ENCODE measurements around the gene ANXA5. TPM values are rescaled to one million over a fixed set of nuclear protein-coding genes. Genes with fewer than 3 reads are reported as not detected.
A peak's percentile ranks its signal among the peaks of the same experiment; 100 is the strongest.

ANXA5 gene
- total and polyA plus RNA-seq, 12 donors, result 209 to 654 (median 401) TPM

DNA sequence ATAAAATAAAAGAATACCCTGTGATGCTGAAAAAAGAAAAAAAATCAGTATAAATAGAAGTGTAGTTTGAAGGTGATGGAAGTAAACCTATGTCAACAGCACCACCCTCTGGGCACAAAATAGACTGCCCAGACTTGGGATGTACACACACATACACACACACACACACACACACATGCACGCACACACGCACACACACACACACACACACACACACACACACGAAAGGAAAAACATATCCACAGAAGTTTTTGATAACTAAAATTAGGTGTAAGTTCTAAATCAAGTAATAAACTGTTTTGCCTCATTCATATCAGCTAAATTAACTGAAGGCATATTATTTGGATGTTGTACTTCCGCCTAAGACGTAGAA lies 40.5 kb downstream of the ANXA5 start:
- no peak for TF ChIP-seq POLR2A (IDR thresholded peaks at IDR 0.05)
- TF ChIP-seq, protein P1, sequence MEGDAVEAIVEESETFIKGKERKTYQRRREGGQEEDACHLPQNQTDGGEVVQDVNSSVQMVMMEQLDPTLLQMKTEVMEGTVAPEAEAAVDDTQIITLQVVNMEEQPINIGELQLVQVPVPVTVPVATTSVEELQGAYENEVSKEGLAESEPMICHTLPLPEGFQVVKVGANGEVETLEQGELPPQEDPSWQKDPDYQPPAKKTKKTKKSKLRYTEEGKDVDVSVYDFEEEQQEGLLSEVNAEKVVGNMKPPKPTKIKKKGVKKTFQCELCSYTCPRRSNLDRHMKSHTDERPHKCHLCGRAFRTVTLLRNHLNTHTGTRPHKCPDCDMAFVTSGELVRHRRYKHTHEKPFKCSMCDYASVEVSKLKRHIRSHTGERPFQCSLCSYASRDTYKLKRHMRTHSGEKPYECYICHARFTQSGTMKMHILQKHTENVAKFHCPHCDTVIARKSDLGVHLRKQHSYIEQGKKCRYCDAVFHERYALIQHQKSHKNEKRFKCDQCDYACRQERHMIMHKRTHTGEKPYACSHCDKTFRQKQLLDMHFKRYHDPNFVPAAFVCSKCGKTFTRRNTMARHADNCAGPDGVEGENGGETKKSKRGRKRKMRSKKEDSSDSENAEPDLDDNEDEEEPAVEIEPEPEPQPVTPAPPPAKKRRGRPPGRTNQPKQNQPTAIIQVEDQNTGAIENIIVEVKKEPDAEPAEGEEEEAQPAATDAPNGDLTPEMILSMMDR (IDR thresholded peaks at IDR 0.05), result peak; percentile 30 to 92 (median 51)
- 25 to 40% (median 29%) methylated on average over 4 to 5 of the region's 5 CpGs for WGBS, 4 donors
- DNase-seq, result peak; percentile 72 to 88 (median 75)
- H3K4me3 ChIP-seq, result no peak overlapping the region
- no peaks in the 10 kb centered on the region for H3K9me3 ChIP-seq (replicated peaks in 1 of 3)
- intact Hi-C loops (cut with DNase I), result loop anchor here (10.0 kb wide), 2 partner anchors 171 to 281 kb away; no protein-coding TSS in a partner anchor
- no peaks in the 10 kb centered on the region for H3K27me3 ChIP-seq
- H3K4me1 ChIP-seq (replicated peaks in 1 of 2), result peaks cover 0 to 12% of the 10 kb centered on the region in 2 donors
- no peaks in the 10 kb centered on the region for H3K36me3 ChIP-seq (replicated peaks in 1 of 2)
- H3K27ac ChIP-seq, result no peak overlapping the region

DNA sequence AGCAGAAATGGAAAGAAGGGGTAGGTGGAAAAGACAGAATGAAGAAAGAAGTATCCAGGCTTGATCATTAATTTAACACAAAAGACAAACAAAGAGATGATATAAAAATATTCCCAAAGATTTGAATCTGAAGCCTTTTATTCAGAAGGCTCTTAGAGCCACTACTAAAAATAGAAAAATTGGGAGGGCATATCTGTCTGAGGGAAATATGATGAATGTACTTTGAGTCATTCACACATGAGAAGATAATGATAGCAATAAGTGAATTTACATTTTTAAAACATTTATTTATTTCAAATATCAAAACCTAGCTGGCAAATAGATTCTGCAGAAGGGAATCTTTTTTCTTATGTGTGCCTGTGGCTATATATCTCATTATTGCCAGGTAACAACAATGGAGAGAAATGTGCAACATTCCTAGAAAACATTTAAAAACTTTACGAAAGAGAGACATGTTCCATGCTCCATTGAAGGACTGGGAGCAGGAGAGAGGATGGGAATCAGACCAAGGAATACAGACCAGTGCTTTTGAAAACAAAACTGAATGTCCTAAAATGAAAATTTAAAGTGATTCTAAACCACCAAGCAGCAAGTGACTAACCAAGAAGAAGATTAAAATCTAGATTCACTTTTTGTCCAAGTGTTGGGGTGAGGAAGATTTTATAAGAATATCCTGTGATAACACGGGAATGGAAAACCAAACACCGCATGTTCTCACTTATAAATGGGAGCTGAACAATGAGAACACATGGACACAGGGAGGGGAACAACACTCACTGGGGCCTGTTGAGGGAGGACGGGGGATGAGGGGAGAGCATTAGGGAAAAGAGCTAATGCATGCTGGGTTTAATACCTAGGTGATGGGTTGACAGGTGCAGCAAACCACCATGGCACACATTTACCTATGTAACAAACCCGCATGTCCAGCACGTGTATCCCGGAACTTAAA lies 41.2 kb downstream of the ANXA5 start:
- peaks cover 0 to 12% of the 10 kb centered on the region in 2 donors for H3K4me1 ChIP-seq (replicated peaks in 1 of 2)
- TF ChIP-seq, protein P1 (IDR thresholded peaks at IDR 0.05), result no peak
- TF ChIP-seq POLR2A (IDR thresholded peaks at IDR 0.05), result no peak
- intact Hi-C loops (cut with DNase I), result loop anchor here (10.0 kb wide), 2 partner anchors 171 to 281 kb away; no protein-coding TSS in a partner anchor
- DNase-seq, result no peak
- no peaks in the 10 kb centered on the region for H3K36me3 ChIP-seq (replicated peaks in 1 of 2)
- H3K9me3 ChIP-seq (replicated peaks in 1 of 3), result no peaks in the 10 kb centered on the region
- H3K27ac ChIP-seq, result no peak overlapping the region
- no peak overlapping the region for H3K4me3 ChIP-seq
- no peaks in the 10 kb centered on the region for H3K27me3 ChIP-seq
- WGBS, 4 donors, result 38 to 43% (median 41%) methylated on average over 7 of the region's 7 CpGs

DNA sequence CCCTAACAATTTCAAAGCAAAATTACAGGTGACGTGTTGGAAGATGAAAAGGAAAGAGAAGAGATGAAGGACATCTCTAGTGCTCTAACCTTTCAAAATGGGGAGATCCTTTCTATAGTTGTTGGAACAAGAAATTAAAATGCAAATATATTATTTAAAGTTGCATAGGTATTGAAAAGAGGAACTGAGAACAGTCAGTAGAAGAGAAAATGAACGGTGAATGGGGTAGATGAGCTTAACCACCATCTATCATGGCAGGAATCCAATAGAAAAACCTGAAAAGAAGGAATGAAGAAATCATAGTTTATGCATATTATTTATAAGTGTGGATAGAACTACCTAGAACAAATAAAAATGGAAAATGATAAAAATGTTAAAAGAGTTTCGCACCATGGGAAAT lies 42.0 kb downstream of the ANXA5 start:
- Histone ChIP-seq H3K27me3 (no peaks in the 10 kb centered on the region), H3K4me3 (no peak overlapping the region), H3K36me3 (replicated peaks in 1 of 2) (no peaks in the 10 kb centered on the region), H3K27ac (no peak overlapping the region), H3K4me1 (replicated peaks in 1 of 2) (peaks cover 0 to 12% of the 10 kb centered on the region in 2 donors), H3K9me3 (replicated peaks in 1 of 3) (no peaks in the 10 kb centered on the region)
- no peak for DNase-seq
- intact Hi-C loops (cut with DNase I), result loop anchor here (10.0 kb wide), 2 partner anchors 170 to 280 kb away; no protein-coding TSS in a partner anchor
- TF ChIP-seq, protein P1 (IDR thresholded peaks at IDR 0.05), result no peak
- no peak for TF ChIP-seq POLR2A (IDR thresholded peaks at IDR 0.05)
- WGBS, 4 donors, result 89 to 97% (median 93%) methylated on average over 3 of the region's 3 CpGs

DNA sequence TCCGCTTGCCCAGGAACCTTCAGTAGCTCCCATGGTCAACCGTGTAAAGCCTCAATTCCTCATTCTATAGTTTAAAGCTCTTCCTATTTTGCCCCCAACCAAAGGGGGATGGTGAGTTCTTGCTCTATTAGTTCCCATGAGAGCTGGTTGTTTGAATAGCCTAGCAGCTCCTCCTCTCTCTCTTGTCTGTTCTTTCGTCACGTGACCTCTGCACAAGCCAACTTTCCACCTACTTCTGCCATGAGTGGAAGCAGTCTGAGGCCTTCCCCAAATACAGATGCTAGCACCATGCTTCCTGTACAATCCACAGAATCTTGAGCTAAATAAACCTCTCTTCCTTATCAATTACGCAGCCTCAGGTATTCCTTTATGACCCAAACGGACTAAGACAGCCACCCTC lies 42.8 kb downstream of the ANXA5 start:
- Histone ChIP-seq H3K36me3 (replicated peaks in 1 of 2) (no peaks in the 10 kb centered on the region), H3K4me3 (no peak overlapping the region), H3K9me3 (replicated peaks in 1 of 3) (no peaks in the 10 kb centered on the region), H3K27ac (no peak overlapping the region), H3K27me3 (no peaks in the 10 kb centered on the region), H3K4me1 (replicated peaks in 1 of 2) (peaks cover 0 to 12% of the 10 kb centered on the region in 2 donors)
- no peak for TF ChIP-seq POLR2A (IDR thresholded peaks at IDR 0.05)
- TF ChIP-seq, protein P1 (IDR thresholded peaks at IDR 0.05), result no peak
- no peak for DNase-seq
- intact Hi-C loops (cut with DNase I), result loop anchor here (10.0 kb wide), 2 partner anchors 169 to 279 kb away; no protein-coding TSS in a partner anchor
- WGBS, 4 donors, result 89 to 96% (median 93%) methylated on average over 6 of the region's 6 CpGs
